ENCODE data around the gene ITGB4. TPM values are rescaled to one million over a fixed set of nuclear protein-coding genes. Genes with fewer than 3 reads are reported as not detected.

Gene ITGB4
- total and polyA plus RNA-seq, 2 of the 13 experiments (the other 11 are each of a cell fraction or from before 2014, with no cell fraction given), result 6.9 to 14.5 TPM

- Histone ChIP-seq H4K20me1 (ENCODE audit: insufficient read depth, low read length) (no peaks in the 10 kb centered on the region), H3K4me3 (replicated peaks in 1 of 3; ENCODE audit: insufficient read depth in 1 of 3, low read depth in 2 of 3, low read length in 3 of 3) (peak overlapping the region in 1 of 3 experiments; percentile 8; a peak in 1 of 6 replicates), H3K27ac (ENCODE audit: extremely low read length, insufficient read depth, low read length) (no peak overlapping the region), H3K4me2 (ENCODE audit: low read depth, low read length) (peak overlapping the region; percentile 58), H3K9ac (ENCODE audit: insufficient read depth, low read depth, low read length) (no peak overlapping the region), H3K36me3 (replicated peaks in 1 of 2; ENCODE audit: control insufficient read depth in 1 of 2, insufficient read depth in 2 of 2, low read length in 2 of 2) (no peaks in the 10 kb centered on the region), H2AFZ (ENCODE audit: low read length) (no peak overlapping the region), H3K9me3 (ENCODE audit: low read length) (no peaks in the 10 kb centered on the region), H3K79me2 (ENCODE audit: insufficient read depth, low read length) (no peaks in the 10 kb centered on the region), H3K4me1 (ENCODE audit: insufficient read depth, low read length) (peaks cover 52% of the 10 kb centered on the region), H3K27me3 (ENCODE audit: control insufficient read depth in 1 of 2, insufficient read depth in 2 of 2, low read length in 2 of 2) (peaks cover 0 to 4% of the 10 kb centered on the region in 2 experiments; a peak in 2 of 5 replicates)
- peak; percentile 57 for DNase-seq (ENCODE audit: low spot score)
- ATAC-seq, result peak; percentile 33
- in situ Hi-C loops (cut with HindIII; ENCODE audit: extremely low pct_ligation_motif_present, low pct_unique_long_range_greater_than_20kb) (no loop called here), intact Hi-C loops (cut with micrococcal nuclease; ENCODE audit: unreplicated experiment) (no loop called here)
- WGBS (ENCODE audit: low lambda C conversion rate), result 39% methylated on average over 13 of the region's 14 CpGs
- FAIRE-seq, result peak; percentile 61
- ChIA-PET POLR2A (interaction anchor here (0.5 to 2.0 kb wide), 18 partner anchors 9 to 539 kb away, joined by 3 to 21 read pairs (median 3); partner anchors contain the start of genes ITGB4 and SMIM5), CTCF (ENCODE audit: low intra/inter-chr PET ratio, low total read pairs) (no interaction called here)
- BruUV-seq (replicated peaks), result no TSS peak
- TF ChIP-seq GFI1 (CRISPR knock-in tag; IDR thresholded peaks at IDR 0.05; ENCODE audit: borderline replicate concordance) (no peak), GLI4 (CRISPR knock-in tag; IDR thresholded peaks at IDR 0.05; ENCODE audit: borderline replicate concordance) (no peak), PPARG (CRISPR knock-in tag; conservative IDR thresholded peaks at IDR 0.05) (peak; percentile 43; the same call in 1 of the 2 replicates), ZNF264 (CRISPR knock-in tag; IDR thresholded peaks at IDR 0.05) (no peak), PTBP1 (IDR thresholded peaks at IDR 0.05; ENCODE audit: low read depth, low read length, poor library complexity, severe bottlenecking) (no peak), RCOR2 (CRISPR knock-in tag; IDR thresholded peaks at IDR 0.05) (no peak), ELF4 (CRISPR knock-in tag; IDR thresholded peaks at IDR 0.05; ENCODE audit: borderline replicate concordance) (no peak), MLXIP (CRISPR knock-in tag; IDR thresholded peaks at IDR 0.05; ENCODE audit: borderline replicate concordance) (no peak), ZNF879 (CRISPR knock-in tag; IDR thresholded peaks at IDR 0.05) (no peak), ZNF143 (CRISPR knock-in tag; IDR thresholded peaks at IDR 0.05) (no peak), NFKB2 (CRISPR knock-in tag; IDR thresholded peaks at IDR 0.05; ENCODE audit: borderline replicate concordance) (0 out of 2 replicates have a peak, but pooled peaks have one; percentile 36), ZBTB43 (CRISPR knock-in tag; conservative IDR thresholded peaks at IDR 0.05) (no peak), GMEB2 (CRISPR knock-in tag; IDR thresholded peaks at IDR 0.05; ENCODE audit: low read depth) (no peak), IKZF1 (IDR thresholded peaks at IDR 0.05) (no peak), IRF2 (CRISPR knock-in tag; IDR thresholded peaks at IDR 0.05) (peak; percentile 68; the same call in 1 of the 2 replicates), RAD51 (IDR thresholded peaks at IDR 0.05; ENCODE audit: borderline replicate concordance) (peak; percentile 82), ZBTB2 (CRISPR knock-in tag; IDR thresholded peaks at IDR 0.05; ENCODE audit: low read depth) (no peak), ZNF496 (CRISPR knock-in tag; IDR thresholded peaks at IDR 0.05; ENCODE audit: insufficient replicate concordance) (no peak)
These were observed 17.1 kb downstream of the ITGB4 start for GRCh38 chr17:75738218-75738802.
